Measurements from ENCODE around the gene GPR37L1. TPM values are rescaled to one million over a fixed set of nuclear protein-coding genes. Genes with fewer than 3 reads are reported as not detected.

The GPR37L1 gene
- total RNA-seq: under 0.01 TPM in 1 of 2 replicates, not detected in the other

GRCh38 chr1:202122639-202123335 is at the start of gene GPR37L1:
GPR37L1 (plus strand) TSS chr1:202122917; CDS start chr1:202122964, 47 bp downstream.

GRCh38 chr1:202144402-202145067 is 21.8 kb downstream of the GPR37L1 start, which contains the start of gene ARL8A:
ARL8A (minus strand) TSS chr1:202144737; CDS start chr1:202144572, 165 bp downstream.

GRCh38 chr1:202160377-202160940 is 37.7 kb downstream of the GPR37L1 start, which contains the start of gene PTPN7:
PTPN7 (minus strand) TSS chr1:202160602; CDS start chr1:202159402, 1,200 bp downstream.

Other genes with a start within 250 kb of the GPR37L1 start
- gene SHISA4, start 234.0 kb upstream of the GPR37L1 start, total RNA-seq: 8.7 and 10.9 TPM in 2 replicates
- gene LMOD1, start 176.4 kb upstream of the GPR37L1 start, total RNA-seq: not detected in 2 replicates
- 43.3 and 57.8 TPM in 2 replicates for gene TIMM17A, start 167.4 kb upstream of the GPR37L1 start, total RNA-seq
- 93.3 and 109 TPM in 2 replicates for gene RNPEP, start 140.3 kb upstream of the GPR37L1 start, total RNA-seq
- gene ELF3, start 112.3 kb upstream of the GPR37L1 start, total RNA-seq: 77.4 and 79.1 TPM in 2 replicates
- gene ARL8A, start 21.8 kb downstream of the GPR37L1 start, total RNA-seq: 30.1 and 44.3 TPM in 2 replicates
- not detected in 2 replicates for gene PTPN7, start 37.7 kb downstream of the GPR37L1 start, total RNA-seq
- not detected in 2 replicates for gene LGR6, start 70.9 kb downstream of the GPR37L1 start, total RNA-seq
- gene UBE2T, start 219.0 kb downstream of the GPR37L1 start, total RNA-seq: 6.0 and 14.7 TPM in 2 replicates
- gene PPP1R12B, start 225.8 kb downstream of the GPR37L1 start, total RNA-seq: 11.6 and 25.4 TPM in 2 replicates